B cell (primary cell): ENCODE measurements around the gene ABCC3. TPM values are rescaled to one million over a fixed set of nuclear protein-coding genes. Genes with fewer than 3 reads are reported as not detected.

Experiments used
- ATAC-seq: fragments of 200-7000 bp; cut with Tn5 transposase; one replicate; pipeline ENCODE4 v1.10.0; 2021; ENCODE audit warnings: low read depth, mild to moderate bottlenecking, moderate number of reproducible peaks, moderate library complexity
- CTCF ChIA-PET: fragments of 350-600 bp; sonication (Branson Sonifier 250); formaldehyde crosslinking; loops from one replicate; lab custom pipeline; 2021; ENCODE audit warnings: antibody characterized with exemption, inconsistent platforms; lab: Charles Lee
- POLR2A ChIA-PET: fragments of 350-600 bp; sonication (Branson Sonifier 250); formaldehyde crosslinking; loops from one replicate; lab custom pipeline; 2021; ENCODE audit warnings: antibody characterized with exemption; lab: Charles Lee
- DNase-seq: peaks from one replicate; pipeline ENCODE4 v3.0.0; 2013
- H2AFZ ChIP-seq: 2 replicates; pipeline ENCODE4 v1.6.1; 2012; ENCODE audit warnings: mild to moderate bottlenecking, low read depth, low read length; ENCODE audit not compliant: insufficient read depth, poor library complexity, severe bottlenecking
- H3K27ac ChIP-seq, 2 donors: 1 replicate in 1 of 2; 2 replicates in 1 of 2; pipeline ENCODE4 v1.5.1; 2012 to 2013; ENCODE audit warnings: low read length in 2 of 2, mild to moderate bottlenecking in 2 of 2, moderate library complexity in 1 of 2
- H3K27me3 ChIP-seq, 4 experiments: fragments of 200-600 bp in 1 of 4; sonication (generic) in 1 of 4; replicated peaks in 1 of 4; 1 replicate in 2 of 4; 2 replicates in 2 of 4; pipeline versions ENCODE4 v1.6.1 to v1.7.0; 2013 to 2016; ENCODE audit warnings: low read length in 3 of 4, mild to moderate bottlenecking in 2 of 4, mixed read lengths in 1 of 4, moderate library complexity in 1 of 4; ENCODE audit not compliant: insufficient read depth in 4 of 4, control insufficient read depth in 3 of 4; ENCODE audit errors: control extremely low read depth in 1 of 4
- H3K36me3 ChIP-seq, 2 experiments: replicated peaks in 1 of 2; 1 replicate in 1 of 2; 2 replicates in 1 of 2; pipeline versions ENCODE4 v1.6.1 to v1.7.1; 2013; ENCODE audit warnings: low read length in 1 of 2; ENCODE audit not compliant: insufficient read depth in 2 of 2, control insufficient read depth in 1 of 2; ENCODE audit errors: control extremely low read depth in 1 of 2, extremely low read depth in 1 of 2
- H3K4me1 ChIP-seq, 2 donors: fragments of 200-600 bp in 1 of 2; sonication (generic) in 1 of 2; 1 replicate in 1 of 2; 2 replicates in 1 of 2; pipeline versions ENCODE4 v1.5.1 to v1.6.1; 2013 to 2017; ENCODE audit warnings: low read length in 2 of 2; ENCODE audit not compliant: control insufficient read depth in 2 of 2, insufficient read depth in 2 of 2
- H3K4me2 ChIP-seq: replicated peaks from 2 replicates; pipeline ENCODE3; 2012; ENCODE audit warnings: mild to moderate bottlenecking, low read depth, low read length; ENCODE audit not compliant: poor library complexity, severe bottlenecking
- H3K4me3 ChIP-seq, 5 experiments: fragments of 200-600 bp in 1 of 5; sonication (generic) in 1 of 5; 1 replicate in 3 of 5; 2 replicates in 2 of 5; pipeline versions ENCODE4 v1.5.1 to v1.7.0; 2011 to 2016; ENCODE audit warnings: low read length in 4 of 5, mild to moderate bottlenecking in 4 of 5, low read depth in 2 of 5, control low read depth in 1 of 5, moderate library complexity in 1 of 5; ENCODE audit not compliant: insufficient read depth in 1 of 5; ENCODE audit errors: control extremely low read depth in 1 of 5, extremely low read depth in 1 of 5
- H3K79me2 ChIP-seq: fragments of 200-600 bp; sonication (generic); one replicate; pipeline ENCODE4 v1.6.0; 2016; ENCODE audit warnings: low read length; ENCODE audit not compliant: control insufficient read depth, insufficient read depth
- H3K9ac ChIP-seq: fragments of 200-600 bp; sonication (generic); 2 replicates; pipeline ENCODE4 v1.6.1; 2017; ENCODE audit warnings: mild to moderate bottlenecking, low read length, moderate library complexity
- H3K9me3 ChIP-seq, 3 donors: one replicate each; pipeline versions ENCODE4 v1.6.1 to v1.7.1; 2013; ENCODE audit warnings: low read length in 2 of 3; ENCODE audit not compliant: control insufficient read depth in 2 of 3, insufficient read depth in 1 of 3; ENCODE audit errors: control extremely low read depth in 1 of 3
- H4K20me1 ChIP-seq: 2 replicates; pipeline ENCODE4 v1.6.0; 2012; ENCODE audit warnings: mild to moderate bottlenecking, low read length; ENCODE audit not compliant: insufficient read depth, control insufficient read depth, poor library complexity, severe bottlenecking
- H3K27ac Mint-ChIP-seq: one replicate; pipeline ENCODE4 v1.8.0; 2021; ENCODE audit warnings: mixed read lengths
- H3K27me3 Mint-ChIP-seq: one replicate; pipeline ENCODE4 v1.8.0; 2021; ENCODE audit warnings: mixed read lengths
- H3K4me1 Mint-ChIP-seq: one replicate; pipeline ENCODE4 v1.8.0; 2021; ENCODE audit warnings: mixed read lengths
- H3K4me3 Mint-ChIP-seq: one replicate; pipeline ENCODE4 v1.8.0; 2021; ENCODE audit warnings: mixed read lengths
- H3K9me3 Mint-ChIP-seq: one replicate; pipeline ENCODE4 v1.8.0; 2022; ENCODE audit warnings: mixed read lengths; ENCODE audit not compliant: insufficient read depth
- EZH2 ChIP-seq: IDR thresholded peaks from 2 replicates; pipeline ENCODE4 v1.6.1; 2012; ENCODE audit warnings: borderline replicate concordance, low read depth, mild to moderate bottlenecking, moderate library complexity, low read length; ENCODE audit not compliant: insufficient read depth, poor library complexity, severe bottlenecking
- WGBS: methylation state at CpG from one replicate; pipeline ENCODE4 v1.1.5; 2013; ENCODE audit warnings: missing lambda C conversion rate; ENCODE audit not compliant: insufficient coverage; 5-methylcytosine and 5-hydroxymethylcytosine counted together
- intact Hi-C: fragments of 100-400 bp; cut with micrococcal nuclease; formaldehyde crosslinking; loops from one replicate; pipeline ENCODE4 v1.10.0; 2022
- polyA plus RNA-seq: library from polyadenylated mRNA; depleted of rRNA; stranded (reverse); fragments of >200 nt; gene quantifications from 2 replicates; pipeline ENCODE4 v1.2.3, GENCODE V29; 2012
- total RNA-seq, 2 donors: library from RNA; stranded (reverse); fragments of 120-200 nt in 1 of 2; gene quantifications; 1 replicate in 1 of 2; 2 replicates in 1 of 2; pipeline versions ENCODE4 v1.2.3 to v1.2.4, GENCODE V29; 2013 to 2022
- TF ChIP-seq, protein P1 (sequence below): fragments of 200-600 bp; IDR thresholded peaks from one replicate; pipeline ENCODE4 v1.8.0; 2022; ENCODE audit warnings: antibody characterized with exemption, mild to moderate bottlenecking

Gene ABCC3
- total and polyA plus RNA-seq, 2 donors (not counting 1 experiment from before 2014, with no cell fraction given), result 0.05 to 0.60 TPM

DNA sequence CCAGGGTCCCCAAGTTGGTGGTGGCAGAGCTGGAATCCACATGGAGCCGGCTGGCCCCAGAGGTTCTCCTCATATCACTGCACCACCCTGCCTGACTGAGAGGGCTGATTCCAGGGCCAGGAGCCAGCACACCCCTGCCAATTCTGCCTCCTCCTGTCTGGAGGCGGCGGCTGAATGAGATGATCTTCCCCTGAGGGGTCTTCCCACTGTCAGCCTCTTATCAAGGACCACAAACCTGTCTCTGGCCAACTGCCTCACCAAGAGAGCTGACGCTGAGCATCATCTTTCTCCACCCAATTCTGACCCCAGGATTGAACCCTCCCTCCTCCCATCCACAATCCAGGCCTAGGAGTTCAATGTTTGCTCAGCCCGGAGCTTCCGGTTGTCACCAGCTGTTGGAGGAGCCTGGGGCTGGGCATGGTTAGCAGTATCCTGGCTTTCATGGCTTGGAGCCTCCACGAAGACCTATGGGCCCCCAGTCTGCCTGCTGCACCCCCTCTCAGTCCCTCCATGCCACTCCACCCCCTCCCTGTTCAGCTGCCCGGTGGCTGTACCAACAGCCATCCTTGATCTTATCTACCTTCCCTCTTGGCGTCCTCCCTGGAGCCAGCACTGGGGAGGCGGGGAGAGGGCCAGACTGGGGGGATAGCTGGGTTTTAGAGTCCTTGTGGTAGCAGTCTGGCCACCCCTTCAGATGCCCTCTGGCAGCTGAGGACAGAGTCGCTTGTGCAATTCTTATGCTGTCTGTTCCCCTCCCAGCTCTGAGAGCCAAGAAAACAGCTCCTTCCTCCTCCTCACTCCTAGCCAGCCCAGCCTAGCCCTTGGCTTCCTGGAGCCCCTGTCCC is 25.6 kb downstream of the ABCC3 start:
- no peaks in the 10 kb centered on the region for H3K4me1 Mint-ChIP-seq
- TF ChIP-seq, protein P1, sequence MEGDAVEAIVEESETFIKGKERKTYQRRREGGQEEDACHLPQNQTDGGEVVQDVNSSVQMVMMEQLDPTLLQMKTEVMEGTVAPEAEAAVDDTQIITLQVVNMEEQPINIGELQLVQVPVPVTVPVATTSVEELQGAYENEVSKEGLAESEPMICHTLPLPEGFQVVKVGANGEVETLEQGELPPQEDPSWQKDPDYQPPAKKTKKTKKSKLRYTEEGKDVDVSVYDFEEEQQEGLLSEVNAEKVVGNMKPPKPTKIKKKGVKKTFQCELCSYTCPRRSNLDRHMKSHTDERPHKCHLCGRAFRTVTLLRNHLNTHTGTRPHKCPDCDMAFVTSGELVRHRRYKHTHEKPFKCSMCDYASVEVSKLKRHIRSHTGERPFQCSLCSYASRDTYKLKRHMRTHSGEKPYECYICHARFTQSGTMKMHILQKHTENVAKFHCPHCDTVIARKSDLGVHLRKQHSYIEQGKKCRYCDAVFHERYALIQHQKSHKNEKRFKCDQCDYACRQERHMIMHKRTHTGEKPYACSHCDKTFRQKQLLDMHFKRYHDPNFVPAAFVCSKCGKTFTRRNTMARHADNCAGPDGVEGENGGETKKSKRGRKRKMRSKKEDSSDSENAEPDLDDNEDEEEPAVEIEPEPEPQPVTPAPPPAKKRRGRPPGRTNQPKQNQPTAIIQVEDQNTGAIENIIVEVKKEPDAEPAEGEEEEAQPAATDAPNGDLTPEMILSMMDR, result no peak
- TF ChIP-seq EZH2, result no peak
- 59% methylated on average over 6 of the region's 11 CpGs for WGBS
- Histone ChIP-seq H3K79me2 (no peaks in the 10 kb centered on the region), H3K4me2 (no peak overlapping the region), H4K20me1 (no peaks in the 10 kb centered on the region), H3K27ac (no peak overlapping the region), H3K36me3 (no peaks in the 10 kb centered on the region), H3K9me3 (no peaks in the 10 kb centered on the region), H2AFZ (no peak overlapping the region), H3K4me1 (no peaks in the 10 kb centered on the region), H3K4me3 (no peak overlapping the region), H3K27me3 (peaks cover 0 to 4% (median 0%) of the 10 kb centered on the region in 4 experiments), H3K9ac (no peak overlapping the region)
- CTCF ChIA-PET, result no interaction called here
- intact Hi-C loops, result no loop called here
- H3K4me3 Mint-ChIP-seq, result no peak overlapping the region
- ATAC-seq, result no peak
- POLR2A ChIA-PET, result no interaction called here
- peaks cover 12% of the 10 kb centered on the region for H3K27me3 Mint-ChIP-seq
- no peak for DNase-seq
- no peak overlapping the region for H3K27ac Mint-ChIP-seq
- H3K9me3 Mint-ChIP-seq, result no peaks in the 10 kb centered on the region

DNA sequence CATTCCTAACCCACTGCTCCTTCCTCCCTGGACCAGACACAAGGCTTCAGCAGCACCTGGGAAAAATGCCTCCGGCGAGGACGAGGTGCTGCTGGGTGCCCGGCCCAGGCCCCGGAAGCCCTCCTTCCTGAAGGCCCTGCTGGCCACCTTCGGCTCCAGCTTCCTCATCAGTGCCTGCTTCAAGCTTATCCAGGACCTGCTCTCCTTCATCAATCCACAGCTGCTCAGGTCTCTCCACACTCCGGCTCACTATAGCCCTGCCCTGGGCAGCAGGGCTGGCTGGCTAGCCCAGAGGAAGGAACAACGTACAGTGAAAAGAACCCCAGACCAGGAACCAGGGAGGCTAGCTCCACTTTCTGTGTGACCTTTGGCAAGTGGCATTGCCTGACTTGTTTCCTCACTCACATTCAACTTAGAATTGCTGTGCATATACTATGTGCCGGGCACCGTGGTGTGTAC is 26.2 kb downstream of the ABCC3 start:
- H3K4me2 ChIP-seq, result no peak overlapping the region
- Mint-ChIP-seq H3K4me3 (no peak overlapping the region), H3K27ac (no peak overlapping the region), H3K27me3 (peaks cover 12% of the 10 kb centered on the region), H3K9me3 (no peaks in the 10 kb centered on the region), H3K4me1 (no peaks in the 10 kb centered on the region)
- DNase-seq (no peak), ATAC-seq (no peak)
- CTCF ChIA-PET, result no interaction called here
- intact Hi-C loops, result no loop called here
- H3K79me2 ChIP-seq, result no peaks in the 10 kb centered on the region
- no peak overlapping the region for H2AFZ ChIP-seq
- no peak for TF ChIP-seq EZH2
- TF ChIP-seq, protein P1, result no peak
- no peak overlapping the region for H3K4me3 ChIP-seq
- WGBS, result 90% methylated on average over 9 of the region's 10 CpGs
- no peaks in the 10 kb centered on the region for H3K9me3 ChIP-seq
- H3K9ac ChIP-seq, result no peak overlapping the region
- no peak overlapping the region for H3K27ac ChIP-seq
- H3K4me1 ChIP-seq, result no peaks in the 10 kb centered on the region
- no peaks in the 10 kb centered on the region for H4K20me1 ChIP-seq
- no peaks in the 10 kb centered on the region for H3K36me3 ChIP-seq
- POLR2A ChIA-PET, result no interaction called here
- peaks cover 0 to 4% (median 0%) of the 10 kb centered on the region in 4 experiments for H3K27me3 ChIP-seq
